Testis (tissue), 3 donors: ENCODE measurements around the gene TINCR. TPM values are rescaled to one million over a fixed set of nuclear protein-coding genes. Genes with fewer than 3 reads are reported as not detected.

ENCODE experiments used
- DNase-seq: peaks from one replicate; pipeline ENCODE4 v3.0.0-alpha.2; 2019
- H3K27ac ChIP-seq, 2 donors: fragments of 200-600 bp; sonication (generic); one replicate each; pipeline ENCODE4 v1.5.1; 2019
- H3K27me3 ChIP-seq: fragments of 200-600 bp; sonication (generic); one replicate; pipeline ENCODE4 v1.5.1; 2019
- H3K36me3 ChIP-seq: fragments of 200-600 bp; sonication (generic); one replicate; pipeline ENCODE4 v1.5.1; 2017; ENCODE audit warnings: low read depth; ENCODE audit errors: missing control alignments
- H3K4me1 ChIP-seq: fragments of 200-600 bp; sonication (generic); one replicate; pipeline ENCODE4 v1.5.1; 2019
- H3K4me3 ChIP-seq, 2 donors: fragments of 200-600 bp; sonication (generic); one replicate each; pipeline ENCODE4 v1.5.1; 2017 to 2019
- H3K9me3 ChIP-seq: fragments of 200-600 bp; sonication (generic); one replicate; pipeline ENCODE4 v1.5.1; 2017
- CTCF ChIP-seq, 3 experiments: fragments of 450-650 bp in 2 of 3; fragments of 200-600 bp in 1 of 3; sonication (generic) in 1 of 3; IDR thresholded peaks; one replicate each; pipeline ENCODE4 v1.5.1; 2016 to 2019; ENCODE audit warnings: antibody characterized with exemption in 3 of 3, mild to moderate bottlenecking in 2 of 3, moderate library complexity in 1 of 3
- POLR2A ChIP-seq: fragments of 450-650 bp; IDR thresholded peaks from one replicate; pipeline ENCODE4 v1.6.1; 2017; ENCODE audit warnings: antibody characterized with exemption, mild to moderate bottlenecking, moderate library complexity
- WGBS, 2 donors: methylation state at CpG; one replicate each; pipeline ENCODE4 v1.1.5; 2018; 5-methylcytosine and 5-hydroxymethylcytosine counted together
- intact Hi-C: fragments of 100-400 bp; cut with DNase I; formaldehyde crosslinking; loops from one replicate; pipeline ENCODE4 v1.15.1; 2023; ENCODE audit warnings: low total_unique reads
- polyA plus RNA-seq: library from polyadenylated mRNA; stranded (reverse); fragments of 350-450 nt; fragmentation: Illumina TruSeq; extraction: RNeasy Lipid Tissue Mini Kit (QIAGEN cat#74804); gene quantifications from one replicate; pipeline ENCODE4 v1.2.3, GENCODE V29; 2014; ENCODE audit warnings: low read depth, low replicate concordance; ENCODE audit not compliant: insufficient read depth
- total RNA-seq, 2 donors: library from RNA; depleted of rRNA; stranded (reverse); fragments of >200 nt; gene quantifications; one replicate each; pipeline ENCODE4 v1.2.3, GENCODE V29; 2016

TINCR gene
- total and polyA plus RNA-seq, 3 donors from 2014 or later = 3.0 to 7.0 (median 5.6) TPM

GRCh38 chr19:5593343-5594255, 25.8 kb upstream of the TINCR start:
- WGBS, 2 donors = 71 to 76% methylated on average over 34 to 67 of the region's 67 CpGs

GRCh38 chr19:5592531-5593342, 25.0 kb upstream of the TINCR start:
- no peaks in the 10 kb centered on the region for H3K36me3 ChIP-seq

More at GRCh38 chr19:5593343-5594255, 25.8 kb upstream of the TINCR start:
- TF ChIP-seq CTCF (IDR thresholded peaks at IDR 0.05) (no peak), POLR2A (no peak)
- Histone ChIP-seq H3K36me3 (no peaks in the 10 kb centered on the region), H3K4me3 (peak overlapping the region in 1 of 2 donors; percentile 25), H3K27ac (no peak overlapping the region), H3K27me3 (no peaks in the 10 kb centered on the region), H3K4me1 (no peaks in the 10 kb centered on the region), H3K9me3 (no peaks in the 10 kb centered on the region)
- no peak for DNase-seq
- intact Hi-C loops = no loop called here

GRCh38 chr19:5591476-5591875, 23.7 kb upstream of the TINCR start:
- 90 to 91% methylated on average over 17 of the region's 17 CpGs for WGBS, 2 donors
- Histone ChIP-seq H3K27ac (no peak overlapping the region), H3K36me3 (no peaks in the 10 kb centered on the region), H3K27me3 (no peaks in the 10 kb centered on the region), H3K9me3 (no peaks in the 10 kb centered on the region), H3K4me1 (no peaks in the 10 kb centered on the region), H3K4me3 (no peak overlapping the region)
- DNase-seq = no peak
- TF ChIP-seq POLR2A (no peak), CTCF (IDR thresholded peaks at IDR 0.05) (no peak)
- intact Hi-C loops = no loop called here

More at GRCh38 chr19:5592531-5593342, 25.0 kb upstream of the TINCR start:
- no peaks in the 10 kb centered on the region for H3K4me1 ChIP-seq
- DNase-seq = no peak
- peak overlapping the region in 1 of 2 donors; percentile 25 for H3K4me3 ChIP-seq
- no peak overlapping the region for H3K27ac ChIP-seq
- no peaks in the 10 kb centered on the region for H3K27me3 ChIP-seq
- no peaks in the 10 kb centered on the region for H3K9me3 ChIP-seq
- TF ChIP-seq POLR2A = no peak
- TF ChIP-seq CTCF (IDR thresholded peaks at IDR 0.05) = no peak
- 77 to 83% methylated on average over 24 of the region's 24 CpGs for WGBS, 2 donors
- intact Hi-C loops = no loop called here

- no peak for DNase-seq
- Histone ChIP-seq H3K27ac (no peak overlapping the region), H3K4me1 (peaks cover 5% of the 10 kb centered on the region), H3K36me3 (no peaks in the 10 kb centered on the region), H3K9me3 (no peaks in the 10 kb centered on the region), H3K27me3 (no peaks in the 10 kb centered on the region), H3K4me3 (no peak overlapping the region)
- WGBS, 2 donors = 92 to 93% methylated on average over 9 of the region's 9 CpGs
- TF ChIP-seq POLR2A (no peak), CTCF (IDR thresholded peaks at IDR 0.05) (no peak)
- intact Hi-C loops = no loop called here
Observed at GRCh38 chr19:5590865-5591154, 23.1 kb upstream of the TINCR start.
